ENCODE measurements around the gene YWHAG. TPM values are rescaled to one million over a fixed set of nuclear protein-coding genes. Genes with fewer than 3 reads are reported as not detected.

YWHAG gene
- polyA plus RNA-seq, 3 donors: 6.9 to 12.2 (median 9.3) TPM

DNA sequence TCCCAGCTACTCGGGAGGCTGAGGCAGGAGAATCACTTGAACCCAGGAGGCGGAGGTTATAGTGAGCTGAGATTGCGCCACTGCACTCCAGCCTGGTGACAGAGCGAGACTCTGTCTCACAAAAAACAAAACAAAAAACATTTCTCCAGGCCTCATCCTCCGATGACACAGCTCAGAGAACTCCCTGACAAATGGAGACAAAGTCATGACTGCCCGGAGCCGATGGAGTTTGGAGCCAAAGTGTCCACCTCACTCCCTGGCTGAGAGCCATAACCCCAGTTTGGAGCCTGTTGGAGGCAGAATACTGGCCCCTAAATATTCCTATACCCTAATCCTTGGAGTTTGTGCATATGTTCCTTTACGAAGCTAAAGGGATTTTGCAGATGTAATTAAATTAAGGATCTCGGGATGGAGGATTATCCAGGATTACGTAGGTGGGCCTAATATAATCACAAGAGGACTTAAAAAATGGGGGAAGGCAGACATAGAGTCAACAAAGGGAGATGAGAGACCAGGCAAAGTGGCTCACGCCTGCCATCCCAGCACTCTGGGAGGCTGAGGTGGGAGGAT lies 28.0 kb upstream of the YWHAG start:
- Mint-ChIP-seq H3K9me3 (peaks cover 0 to 3% (median 0%) of the 10 kb centered on the region in 7 donors), H3K36me3 (no peaks in the 10 kb centered on the region), H3K4me1 (peaks cover 15% of the 10 kb centered on the region), H3K27ac (no peak overlapping the region), H3K27me3 (ENCODE audit: low read depth in 3 of 3) (peaks cover 0 to 2% (median 0%) of the 10 kb centered on the region in 3 donors), H3K4me3 (no peak overlapping the region)
- H4K20me1 ChIP-seq (ENCODE audit: insufficient read depth, low read length): no peaks in the 10 kb centered on the region
- no peak overlapping the region for H3K4me2 ChIP-seq (replicated peaks; ENCODE audit: extremely low read depth, low read length, poor library complexity, severe bottlenecking)
- H3K4me1 ChIP-seq (ENCODE audit: control insufficient read depth in 1 of 2, insufficient read depth in 2 of 2, low read length in 2 of 2): peaks cover 18% of the 10 kb centered on the region in 2 donors
- no peak for DNase-seq
- no peak overlapping the region for H3K4me3 ChIP-seq (replicated peaks in 1 of 3; ENCODE audit: low read depth in 2 of 3, low read length in 3 of 3)
- intact Hi-C loops (cut with micrococcal nuclease): no loop called here
- H3K9ac ChIP-seq (ENCODE audit: insufficient read depth, low read length, poor library complexity, severe bottlenecking): no peak overlapping the region
- no peak overlapping the region for H3K27ac ChIP-seq (ENCODE audit: low read depth in 1 of 2, low read length in 2 of 2)
- TF ChIP-seq, protein P1, sequence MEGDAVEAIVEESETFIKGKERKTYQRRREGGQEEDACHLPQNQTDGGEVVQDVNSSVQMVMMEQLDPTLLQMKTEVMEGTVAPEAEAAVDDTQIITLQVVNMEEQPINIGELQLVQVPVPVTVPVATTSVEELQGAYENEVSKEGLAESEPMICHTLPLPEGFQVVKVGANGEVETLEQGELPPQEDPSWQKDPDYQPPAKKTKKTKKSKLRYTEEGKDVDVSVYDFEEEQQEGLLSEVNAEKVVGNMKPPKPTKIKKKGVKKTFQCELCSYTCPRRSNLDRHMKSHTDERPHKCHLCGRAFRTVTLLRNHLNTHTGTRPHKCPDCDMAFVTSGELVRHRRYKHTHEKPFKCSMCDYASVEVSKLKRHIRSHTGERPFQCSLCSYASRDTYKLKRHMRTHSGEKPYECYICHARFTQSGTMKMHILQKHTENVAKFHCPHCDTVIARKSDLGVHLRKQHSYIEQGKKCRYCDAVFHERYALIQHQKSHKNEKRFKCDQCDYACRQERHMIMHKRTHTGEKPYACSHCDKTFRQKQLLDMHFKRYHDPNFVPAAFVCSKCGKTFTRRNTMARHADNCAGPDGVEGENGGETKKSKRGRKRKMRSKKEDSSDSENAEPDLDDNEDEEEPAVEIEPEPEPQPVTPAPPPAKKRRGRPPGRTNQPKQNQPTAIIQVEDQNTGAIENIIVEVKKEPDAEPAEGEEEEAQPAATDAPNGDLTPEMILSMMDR (IDR thresholded peaks at IDR 0.05): no peak
- no peak overlapping the region for H2AFZ ChIP-seq (ENCODE audit: insufficient read depth, low read depth, low read length, poor library complexity, severe bottlenecking)
- no peaks in the 10 kb centered on the region for H3K27me3 ChIP-seq (ENCODE audit: control insufficient read depth in 2 of 2, insufficient read depth in 2 of 2, low read length in 2 of 2)
- H3K36me3 ChIP-seq (replicated peaks in 1 of 2; ENCODE audit: control insufficient read depth in 1 of 2, insufficient read depth in 2 of 2, low read length in 2 of 2): no peaks in the 10 kb centered on the region
- 89% methylated on average over 5 of the region's 11 CpGs for WGBS (ENCODE audit: insufficient coverage)
- H3K79me2 ChIP-seq (ENCODE audit: insufficient read depth, low read length): no peaks in the 10 kb centered on the region
- no peaks in the 10 kb centered on the region for H3K9me3 ChIP-seq (replicated peaks in 1 of 2; ENCODE audit: control insufficient read depth in 1 of 2, insufficient read depth in 1 of 2, low read length in 2 of 2)

DNA sequence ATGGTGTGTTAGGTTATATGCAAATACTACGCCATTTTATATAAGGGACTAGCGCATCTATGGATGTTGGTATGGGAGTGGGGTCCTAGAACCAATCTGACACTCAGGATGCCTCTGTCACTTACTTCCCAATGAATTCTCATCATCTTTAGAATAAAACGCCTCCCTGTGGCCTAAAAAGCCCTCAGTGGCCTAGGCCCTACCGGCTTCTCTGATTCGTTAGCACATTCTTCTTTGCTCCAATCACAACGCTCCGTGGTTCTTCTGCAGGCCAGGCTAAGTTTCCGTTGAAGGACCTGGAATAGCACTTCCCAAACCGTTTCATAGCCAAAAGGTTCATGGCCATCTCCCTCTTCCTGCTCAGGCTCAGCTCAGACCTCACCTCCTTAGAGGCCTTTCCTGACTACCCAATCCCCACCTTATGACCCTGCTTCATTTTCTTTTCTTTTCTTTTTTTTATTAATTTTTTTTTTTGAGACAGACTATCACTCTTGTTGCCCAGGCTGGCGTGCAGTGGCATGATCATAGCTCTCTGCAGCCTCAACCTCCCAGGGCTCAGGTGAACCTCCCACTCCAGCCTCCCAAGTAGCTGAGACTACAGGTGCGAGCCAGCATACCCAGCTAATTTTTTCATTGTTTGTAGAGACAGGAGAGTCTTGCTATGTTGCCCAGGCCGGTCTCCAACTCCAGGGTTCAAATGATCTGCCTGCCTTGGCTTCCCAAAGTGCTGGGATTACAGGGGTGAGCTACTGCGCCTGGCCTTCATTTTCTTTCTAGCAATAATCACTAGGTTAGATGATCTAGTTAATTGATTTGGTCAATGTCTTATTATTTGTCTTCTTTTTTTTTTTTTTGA lies 24.5 kb upstream of the YWHAG start:
- H4K20me1 ChIP-seq (ENCODE audit: insufficient read depth, low read length): no peaks in the 10 kb centered on the region
- no peak overlapping the region for H3K4me2 ChIP-seq (replicated peaks; ENCODE audit: extremely low read depth, low read length, poor library complexity, severe bottlenecking)
- no peaks in the 10 kb centered on the region for H3K27me3 ChIP-seq (ENCODE audit: control insufficient read depth in 2 of 2, insufficient read depth in 2 of 2, low read length in 2 of 2)
- TF ChIP-seq, protein P1 (IDR thresholded peaks at IDR 0.05): no peak
- Mint-ChIP-seq H3K4me3 (no peak overlapping the region), H3K27ac (peak overlapping the region in 3 of 7 donors; percentile 15 to 79 (median 57)), H3K9me3 (peaks cover 0 to 3% (median 0%) of the 10 kb centered on the region in 7 donors), H3K4me1 (peaks cover 30% of the 10 kb centered on the region), H3K27me3 (ENCODE audit: low read depth in 3 of 3) (peaks cover 0 to 2% (median 0%) of the 10 kb centered on the region in 3 donors), H3K36me3 (no peaks in the 10 kb centered on the region)
- no peaks in the 10 kb centered on the region for H3K36me3 ChIP-seq (replicated peaks in 1 of 2; ENCODE audit: control insufficient read depth in 1 of 2, insufficient read depth in 2 of 2, low read length in 2 of 2)
- H3K27ac ChIP-seq (ENCODE audit: low read depth in 1 of 2, low read length in 2 of 2): no peak overlapping the region
- peaks cover 40% of the 10 kb centered on the region in 2 donors for H3K4me1 ChIP-seq (ENCODE audit: control insufficient read depth in 1 of 2, insufficient read depth in 2 of 2, low read length in 2 of 2)
- no peak overlapping the region for H2AFZ ChIP-seq (ENCODE audit: insufficient read depth, low read depth, low read length, poor library complexity, severe bottlenecking)
- no peak overlapping the region for H3K9ac ChIP-seq (ENCODE audit: insufficient read depth, low read length, poor library complexity, severe bottlenecking)
- no peak for DNase-seq
- no peak overlapping the region for H3K4me3 ChIP-seq (replicated peaks in 1 of 3; ENCODE audit: low read depth in 2 of 3, low read length in 3 of 3)
- no peaks in the 10 kb centered on the region for H3K9me3 ChIP-seq (replicated peaks in 1 of 2; ENCODE audit: control insufficient read depth in 1 of 2, insufficient read depth in 1 of 2, low read length in 2 of 2)
- no peaks in the 10 kb centered on the region for H3K79me2 ChIP-seq (ENCODE audit: insufficient read depth, low read length)
- WGBS (ENCODE audit: insufficient coverage): 77% methylated on average over 7 of the region's 13 CpGs
- intact Hi-C loops (cut with micrococcal nuclease): no loop called here

Data from CD14-positive monocyte (primary cell).